Panc1 (cell line): Measurements from ENCODE around the gene FOXM1.

Experiments
- POLR2AphosphoS5 ChIP-seq: IDR thresholded peaks from 2 replicates; pipeline ENCODE4 v1.6.1; 2012; ENCODE audit warnings: mild to moderate bottlenecking, low read depth, low read length, moderate library complexity
- TF ChIP-seq, protein P1 (sequence below): fragments of 450-650 bp; IDR thresholded peaks from 2 replicates; pipeline ENCODE4 v1.5.1; 2017; ENCODE audit warnings: mild to moderate bottlenecking

GRCh38 chr12:2886768-2887450, 9.9 kb upstream of the FOXM1 start:
- TF ChIP-seq, protein P1, sequence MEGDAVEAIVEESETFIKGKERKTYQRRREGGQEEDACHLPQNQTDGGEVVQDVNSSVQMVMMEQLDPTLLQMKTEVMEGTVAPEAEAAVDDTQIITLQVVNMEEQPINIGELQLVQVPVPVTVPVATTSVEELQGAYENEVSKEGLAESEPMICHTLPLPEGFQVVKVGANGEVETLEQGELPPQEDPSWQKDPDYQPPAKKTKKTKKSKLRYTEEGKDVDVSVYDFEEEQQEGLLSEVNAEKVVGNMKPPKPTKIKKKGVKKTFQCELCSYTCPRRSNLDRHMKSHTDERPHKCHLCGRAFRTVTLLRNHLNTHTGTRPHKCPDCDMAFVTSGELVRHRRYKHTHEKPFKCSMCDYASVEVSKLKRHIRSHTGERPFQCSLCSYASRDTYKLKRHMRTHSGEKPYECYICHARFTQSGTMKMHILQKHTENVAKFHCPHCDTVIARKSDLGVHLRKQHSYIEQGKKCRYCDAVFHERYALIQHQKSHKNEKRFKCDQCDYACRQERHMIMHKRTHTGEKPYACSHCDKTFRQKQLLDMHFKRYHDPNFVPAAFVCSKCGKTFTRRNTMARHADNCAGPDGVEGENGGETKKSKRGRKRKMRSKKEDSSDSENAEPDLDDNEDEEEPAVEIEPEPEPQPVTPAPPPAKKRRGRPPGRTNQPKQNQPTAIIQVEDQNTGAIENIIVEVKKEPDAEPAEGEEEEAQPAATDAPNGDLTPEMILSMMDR: no peak
- TF ChIP-seq POLR2AphosphoS5: no peak
